SK-N-SH treated with all-trans-retinoic acid at 6 μM for 48 hours (cell line): Measurements from ENCODE around the gene GRID2IP.

Source experiments
- CSDC2 ChIP-seq: fragments of 250-450 bp; sonication (Bioruptor Pico); IDR thresholded peaks from 2 replicates; pipeline ENCODE4 v1.5.0; 2020; ENCODE audit warnings: mild to moderate bottlenecking, moderate library complexity
- ZFP3 ChIP-seq: fragments of 250-450 bp; sonication (Bioruptor Pico); IDR thresholded peaks from 2 replicates; pipeline ENCODE4 v1.5.0; 2020; ENCODE audit warnings: mild to moderate bottlenecking, moderate library complexity
- ZNF70 ChIP-seq: fragments of 450-650 bp; formaldehyde crosslinking; IDR thresholded peaks from 2 replicates; pipeline ENCODE4 v1.5.0; 2020; ENCODE audit warnings: mild to moderate bottlenecking, moderate library complexity

DNA sequence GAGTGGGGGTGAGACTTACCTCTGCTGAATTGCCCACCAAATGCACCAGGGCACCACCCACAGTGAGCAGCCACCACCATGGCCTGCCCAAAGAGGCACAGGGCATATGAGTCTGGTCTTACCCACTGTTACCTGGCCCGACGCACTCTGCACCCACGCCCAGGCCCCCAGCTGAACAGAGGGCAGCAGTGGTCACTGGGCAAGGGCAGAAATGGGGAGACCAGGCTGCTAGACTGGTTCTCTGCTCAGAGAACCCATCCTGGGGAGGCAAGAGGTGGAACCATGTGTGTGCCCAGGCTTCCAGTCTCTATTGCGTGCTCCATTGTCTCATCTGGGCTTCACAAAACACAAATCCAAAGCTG, 64.1 kb downstream of the GRID2IP start:
- TF ChIP-seq ZFP3 (CRISPR knock-in tag) = no peak
- no peak for TF ChIP-seq ZNF70 (CRISPR knock-in tag)
- no peak for TF ChIP-seq CSDC2
